ENCODE measurements around the gene KIAA0232. TPM values are rescaled to one million over a fixed set of nuclear protein-coding genes. Genes with fewer than 3 reads are reported as not detected.

The KIAA0232 gene
- total and polyA plus RNA-seq, 9 of the 15 experiments (the other 6 are each of a cell fraction or from before 2014, with no cell fraction given) = 3.5 to 17.4 (median 13.0) TPM

DNA sequence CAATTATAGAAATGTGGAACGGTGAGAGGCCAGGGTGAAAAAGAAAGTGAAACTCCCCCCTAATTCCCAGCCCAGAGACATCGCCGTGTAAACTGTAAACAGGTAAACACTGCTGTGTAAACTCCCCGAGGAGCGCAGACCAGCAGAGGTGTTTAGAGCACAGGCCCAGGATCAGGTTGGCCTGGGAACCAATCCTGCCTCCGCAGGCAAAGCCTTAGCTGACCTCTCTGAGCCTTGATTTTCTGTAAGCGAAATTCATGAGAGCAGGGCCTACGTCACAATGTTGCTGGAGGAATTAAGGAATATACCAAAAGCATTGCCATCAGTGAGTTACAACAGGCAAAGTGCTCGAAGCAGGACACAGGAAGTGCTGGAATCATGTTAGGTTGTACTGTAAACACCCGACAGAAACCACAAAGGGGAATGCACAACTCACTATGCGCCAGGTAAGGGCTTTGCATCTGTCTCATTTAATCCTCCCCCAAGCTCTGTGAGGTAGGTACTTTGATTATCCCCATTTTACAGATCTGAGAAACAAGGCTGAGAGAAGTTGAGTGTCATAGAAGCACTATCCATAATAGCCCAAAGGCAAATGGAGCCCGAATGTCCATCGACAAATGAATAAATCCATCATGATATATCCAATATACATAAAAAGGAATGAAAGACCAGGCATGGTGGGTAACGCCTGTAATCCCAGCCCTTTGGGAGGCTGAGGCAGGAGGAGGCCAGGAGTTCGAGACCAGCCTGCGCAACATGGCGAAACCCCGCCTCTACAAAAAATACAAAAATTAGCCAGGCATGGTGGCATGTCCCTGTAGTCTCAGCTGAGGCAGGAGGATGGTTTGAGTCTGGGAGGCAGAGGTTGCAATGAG, 30.7 kb upstream of the KIAA0232 start:
- ChIA-PET CTCF (ENCODE audit: low intra/inter-chr PET ratio) (no interaction called here), POLR2A (no interaction called here)
- no TSS peak for BruUV-seq (replicated peaks)
- 42% methylated on average over 17 of the region's 18 CpGs for WGBS (ENCODE audit: insufficient coverage, low coverage, missing lambda C conversion rate)
- H3K27me3 ChIP-seq (ENCODE audit: control insufficient read depth in 2 of 2, insufficient read depth in 2 of 2, low read length in 2 of 2) = no peaks in the 10 kb centered on the region
- H3K4me3 ChIP-seq = no peak overlapping the region
- no peak for FAIRE-seq
- peak in 1 of 4 experiments; percentile 40 for DNase-seq (ENCODE audit: extremely low read depth in 1 of 4, low spot score in 3 of 4)
- intact Hi-C loops (cut with micrococcal nuclease) (loop anchor here (2.0 kb wide), 1 partner anchor 21 kb away; no protein-coding TSS in a partner anchor), in situ Hi-C loops (cut with MboI) (no loop called here)
- H3K9me3 ChIP-seq (replicated peaks; ENCODE audit: control insufficient read depth, insufficient read depth, low read depth, low read length) = no peaks in the 10 kb centered on the region
- H3K4me1 ChIP-seq (replicated peaks in 1 of 2; ENCODE audit: control insufficient read depth in 2 of 2, insufficient read depth in 2 of 2, low read length in 2 of 2) = peaks cover 54 to 62% of the 10 kb centered on the region in 2 experiments
- peak overlapping the region; percentile 80 for H3K27ac ChIP-seq (ENCODE audit: extremely low read depth, low read depth, low read length)
- H4K20me1 ChIP-seq (replicated peaks; ENCODE audit: control insufficient read depth, insufficient read depth, low read length) = no peaks in the 10 kb centered on the region
- H3K9ac ChIP-seq (ENCODE audit: insufficient read depth in 1 of 2, low read depth in 2 of 2, low read length in 2 of 2) = peak overlapping the region; percentile 43 to 68; a peak in 3 of 4 replicates
- peak overlapping the region; percentile 94 for H2AFZ ChIP-seq (ENCODE audit: low read depth, low read length)
- ATAC-seq = peak; percentile 16
- H3K4me2 ChIP-seq (ENCODE audit: insufficient read depth, low read length) = peak overlapping the region; percentile 81
- no peaks in the 10 kb centered on the region for H3K79me2 ChIP-seq (ENCODE audit: control insufficient read depth, insufficient read depth, low read length)
- no peaks in the 10 kb centered on the region for H3K36me3 ChIP-seq (ENCODE audit: control insufficient read depth, insufficient read depth, low read length)
- no peaks in the 10 kb centered on the region for H3K9me1 ChIP-seq (ENCODE audit: control insufficient read depth, insufficient read depth, low read length)
- TF ChIP-seq IRF2 (CRISPR knock-in tag; IDR thresholded peaks at IDR 0.05) (peak; percentile 57; the same call in 1 of the 2 replicates), CHD4 (IDR thresholded peaks at IDR 0.05; ENCODE audit: insufficient read depth, insufficient replicate concordance, low read depth, low read length, poor library complexity, severe bottlenecking) (peak; percentile 39), ATF1 (CRISPR knock-in tag; IDR thresholded peaks at IDR 0.05) (no peak), ATF1 (tag; IDR thresholded peaks at IDR 0.05) (peak; percentile 22; the same call in 1 of the 2 replicates), JUND (IDR thresholded peaks at IDR 0.05; ENCODE audit: borderline replicate concordance, low read depth, low read length) (0 out of 2 replicates have a peak, but pooled peaks have one; percentile 4), JUND (tag; IDR thresholded peaks at IDR 0.05; ENCODE audit: borderline replicate concordance, low read depth, low read length) (no peak; the same call in 2 of the 3 replicates), ETV1 (tag; conservative IDR thresholded peaks at IDR 0.05; ENCODE audit: low read depth) (peak; percentile 43; the same call in 1 of the 2 replicates), ZNF217 (CRISPR knock-in tag; IDR thresholded peaks at IDR 0.05) (no peak), TRIM28 (IDR thresholded peaks at IDR 0.05) (no peak), ELF2 (CRISPR knock-in tag; IDR thresholded peaks at IDR 0.05) (0 out of 2 replicates have a peak, but pooled peaks have one; percentile 14), KDM2B (CRISPR knock-in tag; IDR thresholded peaks at IDR 0.05) (no peak), HLTF (IDR thresholded peaks at IDR 0.05) (no peak), IRF9 (tag; IDR thresholded peaks at IDR 0.05) (no peak)
- TF ChIP-seq, protein P1, sequence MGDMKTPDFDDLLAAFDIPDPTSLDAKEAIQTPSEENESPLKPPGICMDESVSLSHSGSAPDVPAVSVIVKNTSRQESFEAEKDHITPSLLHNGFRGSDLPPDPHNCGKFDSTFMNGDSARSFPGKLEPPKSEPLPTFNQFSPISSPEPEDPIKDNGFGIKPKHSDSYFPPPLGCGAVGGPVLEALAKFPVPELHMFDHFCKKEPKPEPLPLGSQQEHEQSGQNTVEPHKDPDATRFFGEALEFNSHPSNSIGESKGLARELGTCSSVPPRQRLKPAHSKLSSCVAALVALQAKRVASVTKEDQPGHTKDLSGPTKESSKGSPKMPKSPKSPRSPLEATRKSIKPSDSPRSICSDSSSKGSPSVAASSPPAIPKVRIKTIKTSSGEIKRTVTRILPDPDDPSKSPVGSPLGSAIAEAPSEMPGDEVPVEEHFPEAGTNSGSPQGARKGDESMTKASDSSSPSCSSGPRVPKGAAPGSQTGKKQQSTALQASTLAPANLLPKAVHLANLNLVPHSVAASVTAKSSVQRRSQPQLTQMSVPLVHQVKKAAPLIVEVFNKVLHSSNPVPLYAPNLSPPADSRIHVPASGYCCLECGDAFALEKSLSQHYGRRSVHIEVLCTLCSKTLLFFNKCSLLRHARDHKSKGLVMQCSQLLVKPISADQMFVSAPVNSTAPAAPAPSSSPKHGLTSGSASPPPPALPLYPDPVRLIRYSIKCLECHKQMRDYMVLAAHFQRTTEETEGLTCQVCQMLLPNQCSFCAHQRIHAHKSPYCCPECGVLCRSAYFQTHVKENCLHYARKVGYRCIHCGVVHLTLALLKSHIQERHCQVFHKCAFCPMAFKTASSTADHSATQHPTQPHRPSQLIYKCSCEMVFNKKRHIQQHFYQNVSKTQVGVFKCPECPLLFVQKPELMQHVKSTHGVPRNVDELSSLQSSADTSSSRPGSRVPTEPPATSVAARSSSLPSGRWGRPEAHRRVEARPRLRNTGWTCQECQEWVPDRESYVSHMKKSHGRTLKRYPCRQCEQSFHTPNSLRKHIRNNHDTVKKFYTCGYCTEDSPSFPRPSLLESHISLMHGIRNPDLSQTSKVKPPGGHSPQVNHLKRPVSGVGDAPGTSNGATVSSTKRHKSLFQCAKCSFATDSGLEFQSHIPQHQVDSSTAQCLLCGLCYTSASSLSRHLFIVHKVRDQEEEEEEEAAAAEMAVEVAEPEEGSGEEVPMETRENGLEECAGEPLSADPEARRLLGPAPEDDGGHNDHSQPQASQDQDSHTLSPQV (IDR thresholded peaks at IDR 0.05) = peak; percentile 19
- TF ChIP-seq, protein P2, sequence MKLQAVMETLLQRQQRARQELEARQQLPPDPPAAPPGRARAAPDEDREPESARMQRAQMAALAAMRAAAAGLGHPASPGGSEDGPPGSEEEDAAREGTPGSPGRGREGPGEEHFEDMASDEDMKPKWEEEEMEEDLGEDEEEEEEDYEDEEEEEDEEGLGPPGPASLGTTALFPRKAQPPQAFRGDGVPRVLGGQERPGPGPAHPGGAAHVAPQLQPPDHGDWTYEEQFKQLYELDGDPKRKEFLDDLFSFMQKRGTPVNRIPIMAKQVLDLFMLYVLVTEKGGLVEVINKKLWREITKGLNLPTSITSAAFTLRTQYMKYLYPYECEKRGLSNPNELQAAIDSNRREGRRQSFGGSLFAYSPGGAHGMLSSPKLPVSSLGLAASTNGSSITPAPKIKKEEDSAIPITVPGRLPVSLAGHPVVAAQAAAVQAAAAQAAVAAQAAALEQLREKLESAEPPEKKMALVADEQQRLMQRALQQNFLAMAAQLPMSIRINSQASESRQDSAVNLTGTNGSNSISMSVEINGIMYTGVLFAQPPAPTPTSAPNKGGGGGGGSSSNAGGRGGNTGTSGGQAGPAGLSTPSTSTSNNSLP (IDR thresholded peaks at IDR 0.05; ENCODE audit: borderline replicate concordance, low read depth, low read length) = no peak

Data from K562 (cell line).